Activated CD8-positive, alpha-beta memory T cell treated with anti-CD3 and anti-CD28 coated beads for 24 hours (primary cell): ENCODE data around the gene SLC66A2.

Source experiments
- DNase-seq: peaks from one replicate; pipeline ENCODE4 v3.0.0-alpha.2; 2020

The SLC66A2 gene

DNA sequence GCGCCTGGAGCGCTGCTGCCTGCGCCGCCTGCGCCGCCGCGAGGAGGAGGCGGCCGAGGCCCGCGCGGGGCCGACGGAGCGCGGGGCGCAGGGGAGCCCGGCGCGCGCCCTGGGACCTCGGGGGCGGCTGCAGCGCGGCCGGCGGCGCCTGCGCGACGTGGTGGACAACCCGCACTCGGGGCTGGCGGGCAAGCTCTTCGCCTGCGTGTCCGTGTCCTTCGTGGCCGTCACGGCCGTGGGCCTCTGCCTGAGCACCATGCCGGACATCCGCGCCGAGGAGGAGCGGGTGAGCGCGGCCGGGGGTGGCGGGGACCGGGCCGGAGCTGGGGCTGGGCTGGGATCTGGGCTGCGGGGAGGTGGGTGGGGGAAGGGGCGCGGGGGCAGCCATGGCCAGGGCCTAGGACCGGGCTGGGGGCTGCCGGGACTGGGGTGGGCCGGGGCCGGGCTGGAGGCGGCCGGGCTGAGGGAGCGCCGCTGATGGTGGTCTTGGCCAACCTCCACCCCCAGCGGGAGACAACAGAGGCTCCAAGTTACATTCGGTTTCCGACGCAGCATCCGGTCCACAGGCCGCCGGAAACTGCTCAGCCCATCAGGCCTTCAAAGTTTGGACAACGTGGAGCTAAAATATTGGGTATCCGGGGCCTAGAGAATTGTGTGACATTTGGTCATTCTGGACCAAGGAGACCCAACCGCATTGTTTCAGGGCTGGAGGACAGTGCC lies 87.3 kb downstream of the SLC66A2 start:
- peak; percentile 35 for DNase-seq

GRCh38 chr18:79863161-79864005 lies 88.1 kb downstream of the SLC66A2 start:
- DNase-seq: peak; percentile 35

DNA sequence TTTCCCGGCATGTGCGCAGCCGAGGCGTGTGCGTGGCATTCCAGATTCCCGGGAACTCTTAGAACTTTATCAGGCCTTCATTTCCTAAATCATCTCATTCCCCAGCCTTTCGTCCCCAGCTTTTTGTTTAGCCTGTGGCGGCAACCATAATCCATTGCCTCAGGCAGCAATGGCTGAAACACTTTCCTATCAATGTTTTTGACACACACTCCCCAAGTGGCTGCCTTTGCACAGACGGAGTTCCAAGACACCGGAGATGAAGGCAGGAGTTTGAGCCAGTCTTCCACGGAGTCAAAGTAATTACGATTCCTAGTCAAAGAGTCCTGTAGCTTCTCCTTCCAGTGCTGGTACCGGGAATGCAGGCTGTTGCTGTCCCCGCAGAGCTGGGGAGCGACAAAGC lies 88.9 kb downstream of the SLC66A2 start:
- DNase-seq: peak; percentile 26

- DNase-seq: no peak
These were observed 89.8 kb downstream of the SLC66A2 start for GRCh38 chr18:79861687-79862086.

GRCh38 chr18:79859314-79859713 lies 92.1 kb downstream of the SLC66A2 start:
- DNase-seq: peak; percentile 26

- peak; percentile 24 for DNase-seq
These were observed 94.3 kb downstream of the SLC66A2 start for GRCh38 chr18:79857082-79857671.

- DNase-seq: peak; percentile 54
These were observed 95.1 kb downstream of the SLC66A2 start for GRCh38 chr18:79856119-79857007.

DNA sequence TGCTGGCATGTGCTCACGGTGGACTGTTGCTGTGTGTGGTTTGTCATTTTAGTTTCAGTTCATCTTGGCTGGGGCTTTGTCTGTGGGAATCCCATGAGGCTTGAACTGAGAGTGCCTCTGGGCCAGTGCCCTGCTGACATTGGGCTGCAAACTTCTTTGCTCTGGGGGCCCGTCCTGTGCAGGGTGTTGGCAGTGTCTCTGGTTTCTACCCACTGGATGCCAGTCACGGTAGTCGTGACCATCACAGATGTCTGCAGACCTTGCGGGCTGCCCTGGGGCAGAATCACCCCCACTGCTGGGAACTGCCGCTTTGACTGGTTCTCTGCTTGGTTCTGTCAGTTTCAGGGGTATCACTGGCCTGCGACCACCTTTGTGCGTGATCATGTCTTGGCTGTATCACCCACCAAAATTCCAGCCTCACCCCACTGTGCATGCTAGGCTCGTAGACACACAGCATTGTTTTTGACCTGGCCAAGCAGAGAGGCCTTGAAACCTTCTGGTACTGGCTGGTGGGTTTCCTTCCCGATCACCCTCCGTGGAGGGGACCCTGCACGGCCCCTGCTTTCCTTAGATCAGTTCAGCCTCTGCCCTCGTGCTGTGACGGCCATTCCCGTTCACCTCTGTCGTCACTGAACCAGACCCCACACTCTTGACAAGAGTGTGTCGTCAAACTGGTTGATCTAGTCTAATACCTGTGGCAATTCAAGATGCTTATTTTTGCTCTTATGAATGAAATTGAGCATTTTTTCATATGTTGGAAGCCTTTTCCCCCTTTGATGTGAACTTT lies 96.1 kb downstream of the SLC66A2 start:
- peak; percentile 30 for DNase-seq

DNA sequence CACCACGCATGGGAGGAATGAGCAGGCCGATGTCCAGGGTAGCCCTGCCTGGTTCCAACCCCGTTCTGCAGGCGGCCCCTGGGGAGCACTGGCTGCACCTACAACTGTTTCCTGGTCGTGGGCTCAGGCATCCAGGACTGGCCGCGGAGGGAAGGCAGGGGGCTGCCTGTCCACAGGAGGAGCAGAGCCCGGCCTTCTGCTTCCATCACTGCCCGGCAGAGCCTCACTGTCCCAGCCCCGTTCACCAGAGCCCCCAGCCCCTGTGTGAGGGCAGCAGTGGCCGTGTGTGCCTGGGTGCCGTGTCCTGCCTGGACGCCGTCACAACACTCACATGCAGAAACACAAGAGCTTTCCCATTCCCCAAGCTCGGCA lies 97.5 kb downstream of the SLC66A2 start:
- DNase-seq: no peak

GRCh38 chr18:79853303-79853992 lies 98.0 kb downstream of the SLC66A2 start:
- peak; percentile 45 for DNase-seq

DNA sequence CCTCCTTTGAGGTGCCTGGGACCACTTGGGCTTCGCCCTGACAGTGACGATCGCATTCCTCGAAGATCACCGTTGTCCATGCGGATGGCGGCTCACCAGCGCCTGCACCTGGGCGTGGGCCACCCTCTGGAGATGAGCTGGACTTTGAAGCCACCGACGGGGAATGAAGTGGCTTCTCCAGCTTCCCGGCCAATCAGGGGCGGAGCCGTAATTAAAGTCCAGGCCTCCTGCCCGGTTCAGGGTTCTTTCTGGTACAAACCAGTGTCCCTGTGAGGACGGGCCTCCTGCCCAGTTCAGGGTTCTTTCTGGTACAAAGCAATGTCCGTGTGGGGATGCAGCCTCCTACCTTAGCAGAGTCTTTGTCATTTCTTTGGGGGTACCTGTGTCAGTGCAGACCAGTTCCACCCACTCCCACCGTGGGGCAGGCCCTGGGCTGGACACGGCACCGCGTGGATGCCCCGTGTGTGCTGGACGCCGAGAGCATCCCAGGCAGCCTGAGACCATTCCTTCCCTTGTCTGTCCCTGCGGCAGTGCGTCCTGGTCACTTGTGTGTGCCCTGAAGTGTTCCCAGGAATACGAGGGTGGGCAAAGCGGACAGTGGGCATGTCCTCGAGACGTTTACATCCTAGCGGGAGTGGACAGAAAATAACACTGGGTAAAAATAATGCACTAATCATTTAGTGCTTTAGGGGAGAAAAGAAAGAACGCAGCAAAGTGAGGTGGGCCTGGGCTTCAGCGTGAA lies 98.7 kb downstream of the SLC66A2 start:
- DNase-seq: peak; percentile 40
